Measurements from ENCODE around the gene ARHGEF10L. TPM values are rescaled to one million over a fixed set of nuclear protein-coding genes. Genes with fewer than 3 reads are reported as not detected.

The ARHGEF10L gene
- total RNA-seq, 1 experiment from 2014 or later: 3.3 TPM

GRCh38 chr1:17648457-17649145 is 109.1 kb downstream of the ARHGEF10L start:
- TF ChIP-seq EZH2 (IDR thresholded peaks at IDR 0.05; ENCODE audit: borderline replicate concordance, low read depth, low read length, poor library complexity, severe bottlenecking): no peak
- TF ChIP-seq, protein P1, sequence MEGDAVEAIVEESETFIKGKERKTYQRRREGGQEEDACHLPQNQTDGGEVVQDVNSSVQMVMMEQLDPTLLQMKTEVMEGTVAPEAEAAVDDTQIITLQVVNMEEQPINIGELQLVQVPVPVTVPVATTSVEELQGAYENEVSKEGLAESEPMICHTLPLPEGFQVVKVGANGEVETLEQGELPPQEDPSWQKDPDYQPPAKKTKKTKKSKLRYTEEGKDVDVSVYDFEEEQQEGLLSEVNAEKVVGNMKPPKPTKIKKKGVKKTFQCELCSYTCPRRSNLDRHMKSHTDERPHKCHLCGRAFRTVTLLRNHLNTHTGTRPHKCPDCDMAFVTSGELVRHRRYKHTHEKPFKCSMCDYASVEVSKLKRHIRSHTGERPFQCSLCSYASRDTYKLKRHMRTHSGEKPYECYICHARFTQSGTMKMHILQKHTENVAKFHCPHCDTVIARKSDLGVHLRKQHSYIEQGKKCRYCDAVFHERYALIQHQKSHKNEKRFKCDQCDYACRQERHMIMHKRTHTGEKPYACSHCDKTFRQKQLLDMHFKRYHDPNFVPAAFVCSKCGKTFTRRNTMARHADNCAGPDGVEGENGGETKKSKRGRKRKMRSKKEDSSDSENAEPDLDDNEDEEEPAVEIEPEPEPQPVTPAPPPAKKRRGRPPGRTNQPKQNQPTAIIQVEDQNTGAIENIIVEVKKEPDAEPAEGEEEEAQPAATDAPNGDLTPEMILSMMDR (conservative IDR thresholded peaks at IDR 0.05; ENCODE audit: low read depth, low read length): no peak
- POLR2A ChIA-PET (ENCODE audit: low non-redundant PET): no interaction called here
- Histone ChIP-seq H3K4me3 (ENCODE audit: low read depth, low read length, poor library complexity, severe bottlenecking) (no peak overlapping the region), H3K4me1 (ENCODE audit: insufficient read depth, low read length, poor library complexity, severe bottlenecking) (no peaks in the 10 kb centered on the region), H3K9me3 (ENCODE audit: low read depth, low read length, poor library complexity, severe bottlenecking) (no peaks in the 10 kb centered on the region), H3K27me3 (replicated peaks; ENCODE audit: insufficient read depth, low read depth, low read length, poor library complexity) (no peaks in the 10 kb centered on the region), H3K27ac (ENCODE audit: low read depth, low read length, poor library complexity, severe bottlenecking) (no peak overlapping the region), H3K36me3 (ENCODE audit: insufficient read depth, low read length, poor library complexity, severe bottlenecking) (no peaks in the 10 kb centered on the region)
- intact Hi-C loops (cut with micrococcal nuclease; ENCODE audit: unreplicated experiment): no loop called here
- no peak for DNase-seq (ENCODE audit: low spot score)
- no TSS peak for BruUV-seq (replicated peaks)
- CTCF ChIA-PET: interaction anchor here (0.5 kb wide), 1 partner anchor 153 kb away, joined by 3 read pairs; no protein-coding TSS in a partner anchor

GRCh38 chr1:17649371-17650106 is 110.0 kb downstream of the ARHGEF10L start:
- ChIA-PET POLR2A (ENCODE audit: low non-redundant PET) (no interaction called here), CTCF (interaction anchor here (0.5 kb wide), 1 partner anchor 154 kb away, joined by 3 read pairs; no protein-coding TSS in a partner anchor)
- no peaks in the 10 kb centered on the region for H3K27me3 ChIP-seq (replicated peaks; ENCODE audit: insufficient read depth, low read depth, low read length, poor library complexity)
- H3K27ac ChIP-seq (ENCODE audit: low read depth, low read length, poor library complexity, severe bottlenecking): no peak overlapping the region
- intact Hi-C loops (cut with micrococcal nuclease; ENCODE audit: unreplicated experiment): loop anchor here (5.0 kb wide), 1 partner anchor 933 kb away; no protein-coding TSS in a partner anchor
- TF ChIP-seq, protein P1 (conservative IDR thresholded peaks at IDR 0.05; ENCODE audit: low read depth, low read length): no peak
- no peak for TF ChIP-seq EZH2 (IDR thresholded peaks at IDR 0.05; ENCODE audit: borderline replicate concordance, low read depth, low read length, poor library complexity, severe bottlenecking)
- no peak overlapping the region for H3K4me3 ChIP-seq (ENCODE audit: low read depth, low read length, poor library complexity, severe bottlenecking)
- H3K9me3 ChIP-seq (ENCODE audit: low read depth, low read length, poor library complexity, severe bottlenecking): no peaks in the 10 kb centered on the region
- no TSS peak for BruUV-seq (replicated peaks)
- no peaks in the 10 kb centered on the region for H3K36me3 ChIP-seq (ENCODE audit: insufficient read depth, low read length, poor library complexity, severe bottlenecking)
- no peaks in the 10 kb centered on the region for H3K4me1 ChIP-seq (ENCODE audit: insufficient read depth, low read length, poor library complexity, severe bottlenecking)
- no peak for DNase-seq (ENCODE audit: low spot score)

DNA sequence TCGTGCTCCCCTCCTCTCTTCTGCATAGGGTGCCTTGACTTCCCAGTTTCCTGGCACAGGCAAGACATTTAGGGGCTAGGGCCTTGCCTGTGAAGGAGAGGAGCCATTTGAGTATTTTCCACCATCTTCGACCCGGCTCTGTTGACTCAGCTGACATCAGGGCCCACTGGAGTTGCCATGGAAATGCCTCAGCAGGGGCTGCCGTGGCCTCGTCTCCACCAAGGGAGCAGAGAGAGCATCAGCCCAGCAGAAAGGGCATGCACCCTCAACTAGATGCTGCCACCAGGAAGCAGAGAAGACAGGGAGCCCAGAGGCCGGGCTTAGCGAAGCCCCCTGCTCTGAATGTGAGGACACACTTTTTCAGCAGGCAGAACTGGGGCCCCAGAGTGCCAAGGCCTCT is 113.8 kb downstream of the ARHGEF10L start:
- TF ChIP-seq, protein P1 (conservative IDR thresholded peaks at IDR 0.05; ENCODE audit: low read depth, low read length): no peak
- no peak for TF ChIP-seq EZH2 (IDR thresholded peaks at IDR 0.05; ENCODE audit: borderline replicate concordance, low read depth, low read length, poor library complexity, severe bottlenecking)
- POLR2A ChIA-PET (ENCODE audit: low non-redundant PET): interaction anchor here (0.5 kb wide), 1 partner anchor 71 kb away, joined by 6 read pairs; no protein-coding TSS in a partner anchor
- DNase-seq (ENCODE audit: low spot score): no peak
- H3K27ac ChIP-seq (ENCODE audit: low read depth, low read length, poor library complexity, severe bottlenecking): no peak overlapping the region
- intact Hi-C loops (cut with micrococcal nuclease; ENCODE audit: unreplicated experiment): loop anchor here (5.0 kb wide), 1 partner anchor 929 kb away; no protein-coding TSS in a partner anchor
- no peaks in the 10 kb centered on the region for H3K9me3 ChIP-seq (ENCODE audit: low read depth, low read length, poor library complexity, severe bottlenecking)
- H3K36me3 ChIP-seq (ENCODE audit: insufficient read depth, low read length, poor library complexity, severe bottlenecking): no peaks in the 10 kb centered on the region
- BruUV-seq (replicated peaks): no TSS peak
- CTCF ChIA-PET: no interaction called here
- no peak overlapping the region for H3K4me3 ChIP-seq (ENCODE audit: low read depth, low read length, poor library complexity, severe bottlenecking)
- H3K4me1 ChIP-seq (ENCODE audit: insufficient read depth, low read length, poor library complexity, severe bottlenecking): no peaks in the 10 kb centered on the region
- H3K27me3 ChIP-seq (replicated peaks; ENCODE audit: insufficient read depth, low read depth, low read length, poor library complexity): no peaks in the 10 kb centered on the region
